C4-2B (cell line): Measurements from ENCODE around the gene ARHGAP21.
"Not testable (repeated sequence)": the region's sequence is repeated elsewhere in the genome, so short reads cannot be mapped to it uniquely, and the experiment has no call there.

Experiments used
- CTCF ChIP-seq: fragments of 450-650 bp; conservative IDR thresholded peaks from 2 replicates; pipeline ENCODE4 v1.5.1; 2017; ENCODE audit warnings: mild to moderate bottlenecking
- ZFX ChIP-seq: fragments of 450-650 bp; IDR thresholded peaks from 2 replicates; pipeline ENCODE4 v1.6.1; 2017

DNA sequence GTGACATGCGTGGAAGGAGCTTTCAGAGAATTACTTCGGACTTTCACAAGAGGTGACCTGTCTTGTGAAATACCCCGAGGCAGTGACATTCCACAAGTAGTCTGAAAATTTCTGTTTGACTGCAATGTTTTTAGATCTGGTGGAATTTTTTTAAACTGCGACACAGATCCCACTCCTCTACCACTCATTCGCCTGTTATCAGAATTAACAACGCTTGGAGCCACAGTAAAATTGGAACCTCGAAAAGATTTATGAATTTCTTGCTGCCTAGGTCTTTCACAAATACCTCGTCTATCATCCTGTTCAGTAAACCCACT lies 103.7 kb downstream of the ARHGAP21 start:
- not testable (repeated sequence) for TF ChIP-seq CTCF, ZFX
